ENCODE measurements around the gene PTGES2. TPM values are rescaled to one million over a fixed set of nuclear protein-coding genes. Genes with fewer than 3 reads are reported as not detected.

PTGES2 gene
- total RNA-seq, 1 donor from 2014 or later = 72.2 TPM

DNA sequence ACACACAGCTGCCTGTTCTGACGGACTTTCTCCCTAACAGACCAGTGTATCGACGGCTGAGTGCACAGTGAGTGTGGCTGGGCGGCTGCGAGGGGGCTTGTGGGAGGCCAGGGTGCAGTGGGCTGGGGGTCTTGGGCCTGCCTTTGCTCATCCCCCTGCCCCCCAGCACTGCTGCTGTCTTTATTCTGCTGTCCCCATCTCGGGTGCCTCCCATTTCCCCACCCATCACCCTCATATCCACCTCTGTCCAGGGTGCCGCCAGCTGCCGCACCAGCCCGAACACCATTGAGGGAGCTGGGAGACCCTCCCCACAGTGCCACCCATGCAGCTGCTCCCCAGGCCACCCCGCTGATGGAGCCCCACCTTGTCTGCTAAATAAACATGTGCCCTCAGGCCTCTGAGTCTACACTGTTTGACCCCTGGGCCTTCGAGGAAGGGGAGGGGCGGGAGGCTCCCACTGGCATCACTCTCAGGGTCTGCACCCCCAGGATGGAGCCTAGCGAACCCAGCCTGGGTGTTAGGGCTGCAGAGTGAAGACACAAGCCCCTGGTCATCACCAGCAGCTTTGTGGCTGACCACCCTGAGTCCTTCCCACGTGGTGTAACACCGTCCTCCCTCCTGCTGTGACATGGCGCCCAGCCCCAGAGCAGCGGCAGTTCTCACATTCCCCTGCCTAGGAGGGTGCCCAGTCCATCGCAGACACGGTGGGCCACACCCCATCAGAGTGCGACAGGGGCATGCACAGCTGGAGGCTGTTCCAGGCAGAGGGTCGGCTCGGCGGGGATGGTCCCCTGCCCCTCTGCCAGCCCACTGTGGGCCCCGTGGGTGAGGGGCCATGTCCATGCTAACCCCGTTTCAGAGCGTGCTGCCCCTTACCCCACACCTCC is 25.8 kb upstream of the PTGES2 start:
- H3K4me3 Mint-ChIP-seq = no peak overlapping the region
- no peak for DNase-seq (ENCODE audit: low read depth, low spot score)
- H3K36me3 Mint-ChIP-seq (ENCODE audit: low read depth) = no peaks in the 10 kb centered on the region
- H3K9me3 Mint-ChIP-seq = no peaks in the 10 kb centered on the region
- H3K27ac Mint-ChIP-seq (ENCODE audit: unreplicated experiment) = no peak overlapping the region
- peaks cover 6% of the 10 kb centered on the region for H3K4me1 Mint-ChIP-seq
- H3K27me3 Mint-ChIP-seq (ENCODE audit: low read depth) = no peaks in the 10 kb centered on the region
- TF ChIP-seq, protein P1, sequence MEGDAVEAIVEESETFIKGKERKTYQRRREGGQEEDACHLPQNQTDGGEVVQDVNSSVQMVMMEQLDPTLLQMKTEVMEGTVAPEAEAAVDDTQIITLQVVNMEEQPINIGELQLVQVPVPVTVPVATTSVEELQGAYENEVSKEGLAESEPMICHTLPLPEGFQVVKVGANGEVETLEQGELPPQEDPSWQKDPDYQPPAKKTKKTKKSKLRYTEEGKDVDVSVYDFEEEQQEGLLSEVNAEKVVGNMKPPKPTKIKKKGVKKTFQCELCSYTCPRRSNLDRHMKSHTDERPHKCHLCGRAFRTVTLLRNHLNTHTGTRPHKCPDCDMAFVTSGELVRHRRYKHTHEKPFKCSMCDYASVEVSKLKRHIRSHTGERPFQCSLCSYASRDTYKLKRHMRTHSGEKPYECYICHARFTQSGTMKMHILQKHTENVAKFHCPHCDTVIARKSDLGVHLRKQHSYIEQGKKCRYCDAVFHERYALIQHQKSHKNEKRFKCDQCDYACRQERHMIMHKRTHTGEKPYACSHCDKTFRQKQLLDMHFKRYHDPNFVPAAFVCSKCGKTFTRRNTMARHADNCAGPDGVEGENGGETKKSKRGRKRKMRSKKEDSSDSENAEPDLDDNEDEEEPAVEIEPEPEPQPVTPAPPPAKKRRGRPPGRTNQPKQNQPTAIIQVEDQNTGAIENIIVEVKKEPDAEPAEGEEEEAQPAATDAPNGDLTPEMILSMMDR (conservative IDR thresholded peaks at IDR 0.05) = no peak

DNA sequence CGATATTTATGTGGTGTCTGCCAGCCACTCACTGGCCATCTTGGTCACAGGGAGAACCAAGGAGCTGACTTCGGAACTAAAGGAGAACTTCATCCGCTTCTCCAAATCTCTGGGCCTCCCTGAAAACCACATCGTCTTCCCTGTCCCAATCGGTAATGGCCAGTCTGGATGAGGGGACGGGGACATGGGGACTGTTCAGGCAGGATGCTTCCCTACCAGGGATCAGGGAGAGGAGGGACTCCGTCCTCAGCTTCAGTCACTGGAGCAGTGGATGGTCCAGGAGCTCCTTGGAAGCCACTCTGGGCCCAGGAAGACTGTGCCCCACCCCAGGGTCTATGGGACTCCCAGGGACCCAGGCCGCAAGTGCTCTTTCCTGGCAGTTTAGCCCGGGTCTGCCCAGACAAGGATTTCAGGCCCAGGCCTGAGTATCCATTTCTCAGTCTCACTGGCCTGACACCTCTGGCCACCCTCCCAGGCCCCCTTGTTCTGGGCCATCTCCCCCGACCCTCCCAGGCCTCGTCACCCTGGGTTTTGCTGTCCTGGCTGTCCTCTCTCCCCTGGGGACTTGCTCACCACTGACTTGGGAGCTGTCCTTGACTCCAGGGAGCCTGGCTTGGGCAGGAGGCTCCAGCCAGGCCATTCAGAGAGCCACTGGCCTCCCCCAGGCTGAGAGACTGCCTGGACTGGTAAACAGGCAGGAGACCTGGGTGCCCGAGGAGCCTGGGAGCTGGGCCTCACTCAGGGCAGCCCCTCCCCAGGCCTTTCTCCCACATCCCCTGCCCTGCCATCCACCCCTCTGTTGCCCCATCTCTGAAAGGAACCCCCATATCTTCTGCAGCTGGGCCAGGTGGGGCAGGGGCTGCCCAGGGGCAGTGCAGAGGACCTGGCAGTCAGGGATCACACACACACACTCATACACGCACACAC is 24.9 kb upstream of the PTGES2 start:
- TF ChIP-seq, protein P1 (conservative IDR thresholded peaks at IDR 0.05) = no peak
- H3K9me3 Mint-ChIP-seq = no peaks in the 10 kb centered on the region
- no peaks in the 10 kb centered on the region for H3K36me3 Mint-ChIP-seq (ENCODE audit: low read depth)
- no peak overlapping the region for H3K4me3 Mint-ChIP-seq
- H3K4me1 Mint-ChIP-seq = peaks cover 6% of the 10 kb centered on the region
- peak overlapping the region; percentile 50 for H3K27ac Mint-ChIP-seq (ENCODE audit: unreplicated experiment)
- DNase-seq (ENCODE audit: low read depth, low spot score) = no peak
- no peaks in the 10 kb centered on the region for H3K27me3 Mint-ChIP-seq (ENCODE audit: low read depth)

DNA sequence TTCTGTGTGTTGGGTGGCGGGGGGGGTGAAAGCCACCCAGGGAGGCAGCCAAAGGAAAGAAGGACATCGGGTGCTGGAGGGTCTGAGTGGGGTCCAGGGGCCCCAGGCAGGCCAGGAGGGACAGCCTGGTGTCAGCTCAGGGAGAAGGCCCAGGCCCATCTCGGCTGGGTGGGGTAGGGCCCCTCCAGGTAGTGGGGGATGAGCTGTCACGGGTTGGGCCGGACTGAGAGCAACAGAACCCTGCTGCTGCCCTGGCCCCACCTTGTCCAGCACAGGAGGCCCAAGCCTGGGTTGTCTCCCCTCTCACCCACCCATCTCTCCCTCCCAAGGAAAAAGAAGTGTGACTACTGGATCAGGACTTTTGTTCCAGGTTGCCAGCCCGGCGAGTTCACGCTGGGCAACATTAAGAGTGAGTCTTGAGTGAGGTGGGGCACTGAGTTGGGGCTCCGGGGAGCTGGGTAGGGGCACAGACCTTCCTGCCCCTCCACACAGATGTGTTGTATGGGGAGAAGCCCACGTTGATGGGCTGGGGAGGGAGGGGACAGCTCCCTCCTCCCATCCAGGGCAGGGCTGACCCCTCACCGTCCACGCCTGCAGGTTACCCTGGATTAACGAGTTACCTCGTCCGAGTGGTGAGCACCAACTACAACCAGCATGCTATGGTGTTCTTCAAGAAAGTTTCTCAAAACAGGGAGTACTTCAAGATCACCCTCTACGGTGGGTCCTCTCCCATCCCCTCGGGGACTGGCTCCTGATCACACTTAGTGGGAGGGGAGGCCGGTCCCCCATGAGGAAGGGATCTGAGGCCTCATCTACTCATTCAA is 24.0 kb upstream of the PTGES2 start:
- H3K4me1 Mint-ChIP-seq = peaks cover 6% of the 10 kb centered on the region
- H3K36me3 Mint-ChIP-seq (ENCODE audit: low read depth) = no peaks in the 10 kb centered on the region
- H3K27ac Mint-ChIP-seq (ENCODE audit: unreplicated experiment) = peak overlapping the region; percentile 62
- H3K27me3 Mint-ChIP-seq (ENCODE audit: low read depth) = no peaks in the 10 kb centered on the region
- no peaks in the 10 kb centered on the region for H3K9me3 Mint-ChIP-seq
- no peak overlapping the region for H3K4me3 Mint-ChIP-seq
- DNase-seq (ENCODE audit: low read depth, low spot score) = no peak
- TF ChIP-seq, protein P1 (conservative IDR thresholded peaks at IDR 0.05) = no peak

DNA sequence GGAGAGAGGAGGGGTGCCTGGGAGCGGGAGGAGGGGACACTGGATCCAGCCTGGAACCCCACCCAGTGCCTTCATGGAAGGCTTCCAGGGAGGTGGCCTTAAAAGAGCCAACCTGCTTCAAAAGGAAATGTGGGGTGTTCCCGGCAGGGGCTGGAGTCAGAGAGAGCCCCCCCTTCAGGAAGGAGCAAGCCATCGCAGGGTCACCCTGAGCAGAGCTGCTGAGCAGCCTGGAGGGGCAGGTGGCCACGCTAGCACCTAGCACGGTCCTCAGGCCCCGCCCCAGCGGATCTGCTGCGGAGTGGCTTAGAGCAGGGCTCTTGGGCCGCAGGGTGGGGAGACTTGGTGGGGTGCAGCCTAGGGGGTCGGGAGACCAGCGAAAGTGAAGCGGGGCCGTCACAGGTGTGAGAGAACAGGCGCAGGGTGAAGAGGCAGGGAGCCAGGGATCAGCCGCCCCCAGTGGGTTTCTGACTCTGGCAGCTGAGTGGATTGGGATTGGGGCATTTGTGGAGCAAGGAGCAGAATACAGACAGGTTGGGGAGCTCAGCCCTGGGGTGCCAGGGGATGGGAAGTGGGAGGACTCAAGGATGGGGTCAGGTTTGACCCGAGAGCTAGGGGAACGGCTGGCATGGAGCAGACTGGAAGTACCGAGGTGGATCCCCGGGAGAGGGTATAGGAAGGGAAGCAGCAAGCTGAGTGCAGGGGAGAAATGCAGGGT is 23.2 kb upstream of the PTGES2 start:
- TF ChIP-seq, protein P1 (conservative IDR thresholded peaks at IDR 0.05) = peak; percentile 37
- Mint-ChIP-seq H3K4me3 (no peak overlapping the region), H3K27ac (ENCODE audit: unreplicated experiment) (peak overlapping the region; percentile 62)

More for the DNA sequence above, 23.2 kb upstream of the PTGES2 start:
- DNase-seq (ENCODE audit: low read depth, low spot score) = no peak
- H3K36me3 Mint-ChIP-seq (ENCODE audit: low read depth) = no peaks in the 10 kb centered on the region
- no peaks in the 10 kb centered on the region for H3K9me3 Mint-ChIP-seq
- H3K4me1 Mint-ChIP-seq = peaks cover 6% of the 10 kb centered on the region
- no peaks in the 10 kb centered on the region for H3K27me3 Mint-ChIP-seq (ENCODE audit: low read depth)
